GM18502 (cell line): ENCODE data around the gene SCYGR4.

Experiments used
- ATAC-seq: cut with Tn5 transposase; IDR thresholded peaks from one replicate; pipeline ENCODE4 v1.9.1; 2021; ENCODE audit warnings: mild to moderate bottlenecking; ENCODE audit not compliant: unreplicated experiment, poor library complexity

The SCYGR4 gene

GRCh38 chr2:227613272-227613660, 4.0 kb upstream of the SCYGR4 start:
- ATAC-seq, result no peak

GRCh38 chr2:227614246-227614645, 3.1 kb upstream of the SCYGR4 start:
- ATAC-seq, result no peak

DNA sequence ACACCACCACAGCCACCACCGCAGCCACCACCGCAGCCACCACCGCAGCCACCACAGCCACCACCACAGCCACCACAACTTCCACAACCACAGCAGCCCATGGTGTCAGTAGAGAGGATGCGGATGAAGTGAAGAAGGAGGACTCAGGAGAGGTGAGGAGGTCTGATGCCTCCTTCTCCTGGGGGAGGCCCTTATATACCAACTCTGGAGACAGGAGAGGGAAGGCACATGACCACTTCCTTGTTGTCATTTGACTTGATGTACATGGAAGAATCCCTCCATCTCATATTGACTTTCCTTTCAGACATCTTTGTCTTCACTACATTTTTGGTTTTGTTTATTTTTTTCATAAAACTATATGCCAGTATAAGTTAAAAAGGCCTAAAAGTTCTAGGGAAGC, 2.6 kb upstream of the SCYGR4 start, which contains the start of gene SCYGR3:
Gene SCYGR3, minus strand, starts transcription at position 101 of the 400 bp plus-strand sequence. Its CDS starts 0 bp downstream, at position 101.
- ATAC-seq, result no peak

- ATAC-seq, result no peak
Observed at GRCh38 chr2:227615181-227615580, 2.1 kb upstream of the SCYGR4 start.

GRCh38 chr2:227615906-227616305, 1.4 kb upstream of the SCYGR4 start:
- ATAC-seq, result no peak

DNA sequence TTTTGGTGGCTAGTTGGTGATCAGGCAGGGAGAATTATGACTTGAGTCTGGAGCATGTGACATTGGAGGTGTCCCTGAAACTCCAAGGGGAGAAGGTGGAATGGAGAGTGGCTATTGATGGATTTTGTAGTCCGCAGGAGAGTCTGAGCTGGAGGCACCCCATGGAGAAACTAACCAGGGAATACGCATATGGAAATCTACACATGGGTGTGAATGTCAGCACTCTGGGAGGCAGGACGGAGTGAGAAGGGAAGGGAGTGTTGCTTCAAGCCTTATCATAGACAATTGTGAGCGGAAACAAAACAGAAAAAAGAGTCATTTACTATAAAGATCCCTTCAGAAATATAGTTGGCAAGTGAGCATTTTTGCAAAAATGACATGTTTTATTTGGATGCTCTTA, 667 bp upstream of the SCYGR4 start:
- no peak for ATAC-seq

DNA sequence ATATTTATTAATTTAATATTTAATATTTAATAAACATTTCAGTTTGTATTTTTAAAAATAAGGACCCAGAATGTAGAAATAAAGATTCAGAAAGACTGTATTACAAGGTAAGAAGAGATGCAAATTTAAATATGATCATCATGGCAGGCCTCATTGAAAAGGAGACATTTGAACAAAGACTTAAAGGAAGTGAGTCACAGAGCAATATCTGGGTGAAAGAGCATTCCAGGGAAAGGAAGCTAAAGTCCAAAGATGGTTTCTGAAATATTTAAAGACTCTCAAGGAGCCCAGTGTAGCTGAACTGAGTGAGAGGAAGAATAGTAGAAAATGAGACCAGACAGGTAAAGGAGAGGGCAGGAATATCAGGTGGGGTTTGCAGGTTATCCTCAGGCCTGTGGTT, 5.9 kb downstream of the SCYGR4 start:
- no peak for ATAC-seq

DNA sequence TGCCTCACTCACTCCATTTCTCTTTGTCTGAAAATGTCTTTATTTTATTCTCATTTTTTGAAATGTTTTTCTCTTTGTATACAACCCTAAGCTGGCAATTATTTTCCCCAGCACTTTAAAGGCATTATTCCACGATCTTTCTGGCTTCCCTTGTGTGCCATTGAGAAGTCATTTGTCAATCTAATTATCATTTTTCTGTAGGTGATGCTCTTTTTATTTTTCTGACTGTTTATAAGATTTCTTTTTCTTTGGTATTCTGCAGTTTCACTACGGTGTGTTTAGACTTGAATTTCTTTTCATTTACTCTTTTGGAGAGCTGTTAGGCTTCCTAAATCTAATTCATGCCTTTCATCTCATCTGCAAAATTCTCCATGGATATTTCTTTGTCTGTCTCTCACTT, 8.1 kb downstream of the SCYGR4 start:
- ATAC-seq, result no peak

DNA sequence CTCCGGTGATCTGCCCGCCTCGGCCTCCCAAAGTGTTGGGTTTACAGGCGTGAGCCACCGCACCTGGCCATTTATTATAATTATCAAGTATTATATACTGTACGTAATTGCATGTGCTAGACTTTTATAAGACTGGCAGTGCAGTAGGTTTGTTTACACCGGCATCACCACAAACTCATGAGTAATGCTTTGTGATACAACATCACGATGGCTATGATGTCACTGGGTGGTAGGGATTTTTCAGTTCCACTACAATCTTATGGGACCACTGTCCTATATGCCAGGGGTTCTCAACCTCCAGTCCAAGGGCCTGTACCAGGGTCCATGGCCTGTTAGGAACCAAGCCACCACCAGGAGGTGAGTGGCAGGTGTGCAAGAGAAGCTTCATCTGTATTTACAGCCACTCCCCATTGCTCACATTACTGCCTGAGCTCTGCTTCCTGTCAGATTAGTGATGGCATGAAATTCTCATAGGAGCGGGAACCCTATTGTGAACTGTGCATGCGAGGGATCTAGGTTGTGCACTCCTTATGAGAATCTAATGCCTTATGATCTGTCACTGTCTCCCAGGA, 9.4 kb downstream of the SCYGR4 start:
- ATAC-seq, result no peak

- ATAC-seq, result peak; percentile 99
Observed at GRCh38 chr2:227627769-227628168, 10.5 kb downstream of the SCYGR4 start.

- no peak for ATAC-seq
Observed at GRCh38 chr2:227629435-227629834, 12.1 kb downstream of the SCYGR4 start.

DNA sequence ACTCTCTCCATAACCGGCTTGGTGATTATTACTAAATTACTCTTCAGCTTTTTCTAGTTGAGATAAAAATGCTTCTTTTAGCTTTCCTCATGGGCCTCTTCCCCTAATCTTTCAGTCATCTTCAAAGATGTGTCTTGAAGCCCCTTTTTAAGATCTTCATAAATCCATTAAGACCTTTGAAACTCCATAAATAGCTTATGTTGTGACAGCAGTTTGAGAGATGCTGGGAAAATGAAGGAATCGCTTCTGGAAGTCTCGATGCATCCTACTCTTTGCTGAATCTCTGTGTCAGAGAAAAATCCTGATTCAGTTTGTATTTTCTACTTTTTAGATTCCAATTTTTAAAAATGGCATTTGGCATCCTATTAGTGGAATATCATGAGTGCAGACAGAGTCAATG, 13.0 kb downstream of the SCYGR4 start:
- no peak for ATAC-seq

DNA sequence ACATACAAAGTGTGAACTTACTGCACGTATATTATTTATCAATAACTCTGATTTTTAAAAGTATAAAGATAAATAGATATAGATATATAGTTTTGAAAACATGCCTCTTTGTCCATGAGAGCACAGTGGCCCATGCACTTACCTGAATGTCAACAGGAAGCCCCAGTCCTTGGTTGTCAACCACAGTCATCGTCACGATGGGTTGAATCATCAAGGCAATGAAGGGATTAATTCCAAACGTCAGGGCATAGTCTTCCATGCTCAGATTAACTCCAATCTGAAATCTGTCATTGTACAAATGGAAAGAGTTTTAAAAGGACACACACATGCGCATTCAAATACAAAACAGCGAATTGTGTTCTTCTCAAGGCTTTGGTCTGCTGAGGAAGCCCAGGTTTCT, 15.5 kb downstream of the SCYGR4 start:
- ATAC-seq, result no peak

GRCh38 chr2:227634201-227634600, 16.9 kb downstream of the SCYGR4 start:
- no peak for ATAC-seq

GRCh38 chr2:227642656-227643055, 25.4 kb downstream of the SCYGR4 start:
- ATAC-seq, result no peak

DNA sequence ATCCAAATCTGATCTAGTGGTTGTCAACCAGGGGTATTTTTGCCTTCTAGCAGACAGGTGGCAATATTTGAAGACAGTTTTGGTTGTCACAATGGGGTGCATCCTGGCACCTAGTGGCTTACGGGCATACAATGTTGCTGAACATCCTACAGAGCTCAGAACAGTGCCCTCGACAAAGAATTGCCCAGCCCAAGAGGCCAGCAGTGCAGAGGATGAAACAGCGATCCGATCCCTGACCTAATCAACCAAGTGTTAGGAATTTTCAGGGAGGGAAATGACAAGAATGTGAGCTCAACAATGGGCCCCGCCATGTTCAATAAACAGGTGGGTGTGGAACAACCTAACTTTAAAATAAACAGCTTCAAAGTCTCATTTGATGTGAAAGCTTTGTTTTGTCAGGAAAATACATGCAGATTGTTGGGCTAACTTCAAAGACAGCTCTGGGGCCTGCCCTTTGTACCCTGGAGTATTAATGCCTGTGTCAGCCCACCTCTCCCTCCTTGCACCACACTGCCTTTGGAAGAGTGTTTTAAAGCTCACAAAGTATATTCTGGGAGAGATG, 26.8 kb downstream of the SCYGR4 start:
- ATAC-seq, result no peak

- ATAC-seq, result no peak
Observed at GRCh38 chr2:227653419-227653818, 36.1 kb downstream of the SCYGR4 start.

GRCh38 chr2:227654426-227654825, 37.1 kb downstream of the SCYGR4 start:
- ATAC-seq, result no peak

GRCh38 chr2:227655454-227655853, 38.2 kb downstream of the SCYGR4 start:
- ATAC-seq, result no peak

- ATAC-seq, result no peak
Observed at GRCh38 chr2:227657199-227657845, 40.0 kb downstream of the SCYGR4 start.

DNA sequence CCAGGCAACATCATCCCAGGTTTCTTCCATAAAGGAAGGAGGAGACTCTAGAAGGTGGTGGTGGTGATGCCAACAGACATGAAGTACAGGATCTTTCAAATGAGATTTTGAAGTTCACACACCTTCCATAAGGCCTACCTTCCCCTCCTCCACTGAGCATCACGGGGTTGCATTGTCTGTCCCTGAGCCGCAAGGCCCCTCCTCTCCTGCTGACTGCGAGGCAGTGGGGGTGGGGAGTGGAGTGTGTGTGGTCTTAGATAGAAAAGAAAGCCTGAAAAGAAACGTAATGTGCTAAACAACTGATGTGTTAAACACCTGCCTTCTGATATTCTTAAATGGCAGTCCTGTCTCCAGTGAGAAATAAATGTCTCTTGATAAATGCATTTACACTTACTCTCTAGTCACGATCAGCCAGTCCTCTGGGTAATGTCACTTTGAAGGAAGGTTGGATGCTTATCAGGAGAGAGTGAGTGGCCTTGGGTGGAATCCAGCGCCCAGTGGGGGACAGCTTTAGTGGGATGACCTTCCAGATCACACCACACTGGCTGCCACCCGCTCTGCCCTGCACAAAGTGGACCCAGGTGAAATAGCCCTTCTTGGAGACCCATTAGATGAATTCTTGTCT, 43.8 kb downstream of the SCYGR4 start:
- no peak for ATAC-seq

DNA sequence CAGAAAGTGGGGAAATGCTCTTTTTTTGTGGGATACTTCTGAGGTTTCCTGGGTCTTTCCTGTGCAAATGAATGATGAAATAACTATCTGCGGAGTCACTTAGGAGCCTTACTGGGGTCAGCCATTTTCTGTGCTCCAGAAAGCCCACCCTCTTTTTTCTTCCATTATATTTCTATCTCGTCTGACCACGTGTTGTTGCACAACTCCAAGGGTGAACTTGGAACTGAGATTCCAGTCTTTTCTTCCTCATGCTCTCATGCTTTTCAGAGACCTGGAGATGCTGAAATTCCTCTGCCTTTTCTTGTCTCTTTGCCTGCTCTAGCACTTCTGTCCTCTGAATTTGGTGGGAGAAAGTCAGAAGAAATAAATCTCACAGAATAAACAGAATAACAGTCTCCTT, 44.5 kb downstream of the SCYGR4 start:
- ATAC-seq, result no peak
